ENCODE measurements around the gene LDLRAD1.
"Not testable (repeated sequence)": the region's sequence is repeated elsewhere in the genome, so short reads cannot be mapped to it uniquely, and the experiment has no call there.

LDLRAD1 gene

GRCh38 chr1:54009406-54009805 is 8.6 kb downstream of the LDLRAD1 start:
- H3K36me3 Mint-ChIP-seq (ENCODE audit: low read depth), result no peaks in the 10 kb centered on the region
- no peak overlapping the region for H3K27ac Mint-ChIP-seq
- H3K4me3 Mint-ChIP-seq, result no peak overlapping the region
- no peaks in the 10 kb centered on the region for H3K4me1 Mint-ChIP-seq (ENCODE audit: low read depth)
- H3K9me3 Mint-ChIP-seq, result no peaks in the 10 kb centered on the region
- no peaks in the 10 kb centered on the region for H3K27me3 Mint-ChIP-seq

- Mint-ChIP-seq H3K4me3 (no peak overlapping the region), H3K27me3 (no peaks in the 10 kb centered on the region), H3K9me3 (no peaks in the 10 kb centered on the region), H3K36me3 (ENCODE audit: low read depth) (no peaks in the 10 kb centered on the region), H3K27ac (no peak overlapping the region), H3K4me1 (ENCODE audit: low read depth) (no peaks in the 10 kb centered on the region)
Measured at GRCh38 chr1:54008876-54009275, 9.1 kb downstream of the LDLRAD1 start.

- no peaks in the 10 kb centered on the region for H3K36me3 Mint-ChIP-seq (ENCODE audit: low read depth)
- no peak overlapping the region for H3K27ac Mint-ChIP-seq
- no peaks in the 10 kb centered on the region for H3K9me3 Mint-ChIP-seq
- no peak overlapping the region for H3K4me3 Mint-ChIP-seq
- no peaks in the 10 kb centered on the region for H3K27me3 Mint-ChIP-seq
- H3K4me1 Mint-ChIP-seq (ENCODE audit: low read depth), result no peaks in the 10 kb centered on the region
Measured at GRCh38 chr1:54007613-54008012, 10.4 kb downstream of the LDLRAD1 start.

- Mint-ChIP-seq H3K27ac (no peak overlapping the region), H3K27me3 (no peaks in the 10 kb centered on the region), H3K4me1 (ENCODE audit: low read depth) (no peaks in the 10 kb centered on the region), H3K4me3 (no peak overlapping the region), H3K9me3 (no peaks in the 10 kb centered on the region), H3K36me3 (ENCODE audit: low read depth) (no peaks in the 10 kb centered on the region)
Measured at GRCh38 chr1:54006508-54006907, 11.5 kb downstream of the LDLRAD1 start.

- no peaks in the 10 kb centered on the region for H3K9me3 Mint-ChIP-seq
- no peaks in the 10 kb centered on the region for H3K27me3 Mint-ChIP-seq
- H3K4me3 Mint-ChIP-seq, result no peak overlapping the region
- H3K27ac Mint-ChIP-seq, result no peak overlapping the region
- no peaks in the 10 kb centered on the region for H3K4me1 Mint-ChIP-seq (ENCODE audit: low read depth)
- no peaks in the 10 kb centered on the region for H3K36me3 Mint-ChIP-seq (ENCODE audit: low read depth)
Measured at GRCh38 chr1:54004481-54005049, 13.4 kb downstream of the LDLRAD1 start.

GRCh38 chr1:54003750-54004480 is 14.1 kb downstream of the LDLRAD1 start:
- H3K4me1 Mint-ChIP-seq (ENCODE audit: low read depth); H3K36me3 Mint-ChIP-seq (ENCODE audit: low read depth); H3K27ac Mint-ChIP-seq; H3K9me3 Mint-ChIP-seq; H3K27me3 Mint-ChIP-seq; H3K4me3 Mint-ChIP-seq: not testable (repeated sequence)

- Mint-ChIP-seq H3K27ac (no peak overlapping the region), H3K36me3 (ENCODE audit: low read depth) (no peaks in the 10 kb centered on the region), H3K4me3 (no peak overlapping the region), H3K9me3 (no peaks in the 10 kb centered on the region), H3K4me1 (ENCODE audit: low read depth) (no peaks in the 10 kb centered on the region), H3K27me3 (no peaks in the 10 kb centered on the region)
Measured at GRCh38 chr1:54003249-54003646, 14.7 kb downstream of the LDLRAD1 start.

- no peaks in the 10 kb centered on the region for H3K9me3 Mint-ChIP-seq
- H3K27ac Mint-ChIP-seq, result no peak overlapping the region
- H3K36me3 Mint-ChIP-seq (ENCODE audit: low read depth), result no peaks in the 10 kb centered on the region
- no peak overlapping the region for H3K4me3 Mint-ChIP-seq
- no peaks in the 10 kb centered on the region for H3K4me1 Mint-ChIP-seq (ENCODE audit: low read depth)
- no peaks in the 10 kb centered on the region for H3K27me3 Mint-ChIP-seq
Measured at GRCh38 chr1:54002544-54003248, 15.3 kb downstream of the LDLRAD1 start.

GRCh38 chr1:54001591-54001990 is 16.4 kb downstream of the LDLRAD1 start:
- H3K4me3 Mint-ChIP-seq, result no peak overlapping the region
- H3K36me3 Mint-ChIP-seq (ENCODE audit: low read depth), result no peaks in the 10 kb centered on the region
- no peaks in the 10 kb centered on the region for H3K4me1 Mint-ChIP-seq (ENCODE audit: low read depth)
- no peaks in the 10 kb centered on the region for H3K9me3 Mint-ChIP-seq
- no peaks in the 10 kb centered on the region for H3K27me3 Mint-ChIP-seq
- no peak overlapping the region for H3K27ac Mint-ChIP-seq

- no peaks in the 10 kb centered on the region for H3K9me3 Mint-ChIP-seq
- no peak overlapping the region for H3K27ac Mint-ChIP-seq
- no peak overlapping the region for H3K4me3 Mint-ChIP-seq
- no peaks in the 10 kb centered on the region for H3K4me1 Mint-ChIP-seq (ENCODE audit: low read depth)
- H3K36me3 Mint-ChIP-seq (ENCODE audit: low read depth), result no peaks in the 10 kb centered on the region
- no peaks in the 10 kb centered on the region for H3K27me3 Mint-ChIP-seq
Measured at GRCh38 chr1:53999920-54000319, 18.1 kb downstream of the LDLRAD1 start.

- H3K27ac Mint-ChIP-seq, result no peak overlapping the region
- H3K36me3 Mint-ChIP-seq (ENCODE audit: low read depth), result no peaks in the 10 kb centered on the region
- no peaks in the 10 kb centered on the region for H3K4me1 Mint-ChIP-seq (ENCODE audit: low read depth)
Measured at GRCh38 chr1:53998223-53998622, 19.8 kb downstream of the LDLRAD1 start.

GRCh38 chr1:53995683-53996082 is 22.3 kb downstream of the LDLRAD1 start:
- no peak overlapping the region for H3K27ac Mint-ChIP-seq
- no peak overlapping the region for H3K4me3 Mint-ChIP-seq
- H3K27me3 Mint-ChIP-seq, result no peaks in the 10 kb centered on the region
- H3K9me3 Mint-ChIP-seq, result no peaks in the 10 kb centered on the region
- no peaks in the 10 kb centered on the region for H3K36me3 Mint-ChIP-seq (ENCODE audit: low read depth)
- H3K4me1 Mint-ChIP-seq (ENCODE audit: low read depth), result no peaks in the 10 kb centered on the region

More at GRCh38 chr1:53998223-53998622, 19.8 kb downstream of the LDLRAD1 start:
- H3K9me3 Mint-ChIP-seq, result no peaks in the 10 kb centered on the region
- no peak overlapping the region for H3K4me3 Mint-ChIP-seq
- H3K27me3 Mint-ChIP-seq, result no peaks in the 10 kb centered on the region

GRCh38 chr1:53994516-53994915 is 23.5 kb downstream of the LDLRAD1 start:
- not testable (repeated sequence) for H3K36me3 Mint-ChIP-seq (ENCODE audit: low read depth); H3K27me3 Mint-ChIP-seq; H3K4me1 Mint-ChIP-seq (ENCODE audit: low read depth); H3K27ac Mint-ChIP-seq; H3K4me3 Mint-ChIP-seq; H3K9me3 Mint-ChIP-seq

GRCh38 chr1:53992085-53992874 is 25.7 kb downstream of the LDLRAD1 start:
- no peaks in the 10 kb centered on the region for H3K27me3 Mint-ChIP-seq
- H3K4me3 Mint-ChIP-seq, result no peak overlapping the region
- no peaks in the 10 kb centered on the region for H3K9me3 Mint-ChIP-seq
- H3K36me3 Mint-ChIP-seq (ENCODE audit: low read depth), result no peaks in the 10 kb centered on the region
- peaks cover 5% of the 10 kb centered on the region for H3K4me1 Mint-ChIP-seq (ENCODE audit: low read depth)
- no peak overlapping the region for H3K27ac Mint-ChIP-seq

- Mint-ChIP-seq H3K36me3 (ENCODE audit: low read depth) (no peaks in the 10 kb centered on the region), H3K27me3 (no peaks in the 10 kb centered on the region), H3K4me1 (ENCODE audit: low read depth) (peaks cover 8% of the 10 kb centered on the region), H3K9me3 (no peaks in the 10 kb centered on the region), H3K27ac (no peak overlapping the region), H3K4me3 (no peak overlapping the region)
Measured at GRCh38 chr1:53987880-53988279, 30.1 kb downstream of the LDLRAD1 start.
